Renal pelvis (tissue), 4 donors: ENCODE measurements around the gene HOMER2. TPM values are rescaled to one million over a fixed set of nuclear protein-coding genes. Genes with fewer than 3 reads are reported as not detected.
"Not testable (repeated sequence)": the region's sequence is repeated elsewhere in the genome, so short reads cannot be mapped to it uniquely, and the experiment has no call there.

Experiments used
- DNase-seq: peaks from one replicate; pipeline ENCODE4 v3.0.0-alpha.2; 2013
- polyA plus RNA-seq, 3 donors: library from polyadenylated mRNA; unstranded; fragments of 120-200 nt; gene quantifications; one replicate each; pipeline ENCODE4 v1.2.1, GENCODE V29; 2013; ENCODE audit not compliant: insufficient read length in 3 of 3

Gene HOMER2
- polyA plus RNA-seq, 3 donors = 31.9 to 35.8 (median 33.9) TPM

- DNase-seq = no peak
Observed at GRCh38 chr15:82838096-82838735, 114.3 kb downstream of the HOMER2 start.

- no peak for DNase-seq
Observed at GRCh38 chr15:82835391-82835917, 117.1 kb downstream of the HOMER2 start.

GRCh38 chr15:82833362-82833682, 119.2 kb downstream of the HOMER2 start:
- DNase-seq = no peak

GRCh38 chr15:82832601-82833361, 119.7 kb downstream of the HOMER2 start:
- DNase-seq = no peak

- DNase-seq = no peak
Observed at GRCh38 chr15:82831894-82832600, 120.5 kb downstream of the HOMER2 start.

- DNase-seq = no peak
Observed at GRCh38 chr15:82830427-82831173, 121.9 kb downstream of the HOMER2 start.

GRCh38 chr15:82829234-82829633, 123.3 kb downstream of the HOMER2 start:
- DNase-seq = no peak

- DNase-seq = no peak
Observed at GRCh38 chr15:82828075-82828474, 124.4 kb downstream of the HOMER2 start.

- no peak for DNase-seq
Observed at GRCh38 chr15:82823049-82823448, 129.5 kb downstream of the HOMER2 start.

GRCh38 chr15:82821851-82822250, 130.7 kb downstream of the HOMER2 start:
- not testable (repeated sequence) for DNase-seq

- DNase-seq = not testable (repeated sequence)
Observed at GRCh38 chr15:82821396-82821795, 131.1 kb downstream of the HOMER2 start.

GRCh38 chr15:82820128-82820527, 132.4 kb downstream of the HOMER2 start:
- no peak for DNase-seq

GRCh38 chr15:82812994-82813393, 139.5 kb downstream of the HOMER2 start:
- DNase-seq = no peak

GRCh38 chr15:82810890-82811426, 141.6 kb downstream of the HOMER2 start:
- no peak for DNase-seq

GRCh38 chr15:82810061-82810889, 142.2 kb downstream of the HOMER2 start:
- DNase-seq = peak; percentile 35

- DNase-seq = peak; percentile 98
Observed at GRCh38 chr15:82809308-82810060, 143.0 kb downstream of the HOMER2 start, which contains the start of gene WHAMM. TSS of gene WHAMM (plus strand) at chr15:82809628. CDS start at chr15:82809727, 99 bp downstream.

- no peak for DNase-seq
Observed at GRCh38 chr15:82808634-82809041, 143.9 kb downstream of the HOMER2 start.

GRCh38 chr15:82807920-82808633, 144.4 kb downstream of the HOMER2 start:
- DNase-seq = no peak

- DNase-seq = peak; percentile 46
Observed at GRCh38 chr15:82805994-82806406, 146.5 kb downstream of the HOMER2 start, which contains the start of gene FSD2. TSS of gene FSD2 (minus strand) at chr15:82806069. CDS start at chr15:82787390, 18,679 bp downstream.
